Small intestine (tissue), 16 donors: ENCODE measurements around the gene CIB2. TPM values are rescaled to one million over a fixed set of nuclear protein-coding genes. Genes with fewer than 3 reads are reported as not detected.

ENCODE experiments used
- DNase-seq, 2 donors: peaks; one replicate each; pipeline versions ENCODE4 v3.0.0 to v3.0.0-alpha.2; 2013
- FAIRE-seq: peaks from 2 replicates; lab custom pipeline; 2012; peaks lifted over from hg19 to GRCh38; lab: Jason Lieb, UNC
- H3K27ac ChIP-seq, 3 donors: one replicate each; pipeline ENCODE4 v1.5.1; 2013; ENCODE audit warnings: low read length in 2 of 3, mild to moderate bottlenecking in 2 of 3, control low read depth in 1 of 3, inconsistent platforms in 1 of 3, low read depth in 1 of 3, moderate library complexity in 1 of 3
- H3K27me3 ChIP-seq, 3 donors: one replicate each; pipeline ENCODE4 v1.6.1; 2013; ENCODE audit warnings: low read length in 3 of 3, inconsistent platforms in 1 of 3; ENCODE audit not compliant: control insufficient read depth in 3 of 3, insufficient read depth in 3 of 3
- H3K36me3 ChIP-seq, 3 donors: one replicate each; pipeline ENCODE4 v1.6.1; 2013; ENCODE audit warnings: low read length in 3 of 3, inconsistent platforms in 1 of 3, low read depth in 1 of 3, mild to moderate bottlenecking in 1 of 3, moderate library complexity in 1 of 3; ENCODE audit not compliant: control insufficient read depth in 3 of 3, insufficient read depth in 2 of 3
- H3K4me1 ChIP-seq, 3 donors: one replicate each; pipeline ENCODE4 v1.6.1; 2013; ENCODE audit warnings: low read length in 2 of 3, inconsistent platforms in 1 of 3, low read depth in 1 of 3, mild to moderate bottlenecking in 1 of 3, moderate library complexity in 1 of 3; ENCODE audit not compliant: control insufficient read depth in 3 of 3, insufficient read depth in 2 of 3
- H3K4me3 ChIP-seq, 3 donors: one replicate each; pipeline ENCODE4 v1.5.1; 2013; ENCODE audit warnings: low read length in 3 of 3, control low read depth in 1 of 3, inconsistent platforms in 1 of 3, low read depth in 1 of 3, mild to moderate bottlenecking in 1 of 3, moderate library complexity in 1 of 3
- H3K9me3 ChIP-seq, 2 donors: one replicate each; pipeline ENCODE4 v1.6.1; 2013; ENCODE audit warnings: low read depth in 1 of 2, low read length in 1 of 2; ENCODE audit not compliant: control insufficient read depth in 2 of 2, insufficient read depth in 1 of 2
- WGBS, 3 donors: extraction: QIAGEN DNeasy Blood & Tissue Kit; methylation state at CpG; one replicate each; pipeline ENCODE4 v1.1.7; 2013; 5-methylcytosine and 5-hydroxymethylcytosine counted together
- long read RNA-seq, 10 donors: transcript quantifications; one replicate each; lab custom pipeline, GENCODE V29; 2026
- polyA plus RNA-seq, 4 donors: library from polyadenylated mRNA; stranded (reverse) in 3 of 4; unstranded in 1 of 4; fragments of 200-250 nt in 3 of 4; fragments of 120-200 nt in 1 of 4; gene quantifications; one replicate each; pipeline versions ENCODE4 v1.2.1 to v1.2.3, GENCODE V29; 2013
- donor health status: healthy with polysubstance abuse.
- donor health status: control.
- donor health status: control.
- donor health status: Bipolar disorder and iron deficiency.
- donor health status: healthy.

CIB2 gene
- polyA plus RNA-seq = 100 to 1,000 TPM in 1 of 4 donors, 10 to 100 TPM in 3; 12.7 to 143 (median 52.5) TPM
- long read RNA-seq, donor 1 = 0 reads
- long read RNA-seq, donor 2, transcript CIB2-201 (6 exons, 1,598 nt) = major isoform, 18 of 24 reads
- long read RNA-seq, donor 2, partial matches to known transcripts = 0 of 24 reads
- long read RNA-seq, donor 2, other reads (novel, unspliced or antisense) = 5 of 24 reads
- long read RNA-seq, donor 3, transcript CIB2-201 (6 exons, 1,598 nt) = major isoform, 34 of 61 reads
- long read RNA-seq, donor 3, partial matches to known transcripts = 24 of 61 reads
- long read RNA-seq, donor 3, other reads (novel, unspliced or antisense) = 0 of 61 reads
- long read RNA-seq, donor 4 = 0 reads
- long read RNA-seq, donor 5, transcript CIB2-201 (6 exons, 1,598 nt) = major isoform, 9 of 10 reads
- long read RNA-seq, donor 5, partial matches to known transcripts = 0 of 10 reads
- long read RNA-seq, donor 5, other reads (novel, unspliced or antisense) = 0 of 10 reads
- long read RNA-seq, donor 6, transcript CIB2-201 (6 exons, 1,598 nt) = major isoform, 33 of 59 reads
- long read RNA-seq, donor 6, partial matches to known transcripts = 13 of 59 reads
- long read RNA-seq, donor 6, other reads (novel, unspliced or antisense) = 7 of 59 reads
- long read RNA-seq, donor 7, transcript CIB2-201 (6 exons, 1,598 nt) = major isoform, 32 of 46 reads
- long read RNA-seq, donor 7, partial matches to known transcripts = 7 of 46 reads
- long read RNA-seq, donor 7, other reads (novel, unspliced or antisense) = 0 of 46 reads
- long read RNA-seq, donor 8, partial matches to known transcripts = 0 of 1 reads
- long read RNA-seq, donor 8, other reads (novel, unspliced or antisense) = 0 of 1 reads
- long read RNA-seq, donor 9, transcript CIB2-201 (6 exons, 1,598 nt) = major isoform, 9 of 12 reads
- long read RNA-seq, donor 9, partial matches to known transcripts = 0 of 12 reads
- long read RNA-seq, donor 9, other reads (novel, unspliced or antisense) = 0 of 12 reads
- long read RNA-seq, donor 10, transcript CIB2-201 (6 exons, 1,598 nt) = major isoform, 21 of 23 reads
- long read RNA-seq, donor 10, partial matches to known transcripts = 0 of 23 reads
- long read RNA-seq, donor 10, other reads (novel, unspliced or antisense) = 0 of 23 reads

DNA sequence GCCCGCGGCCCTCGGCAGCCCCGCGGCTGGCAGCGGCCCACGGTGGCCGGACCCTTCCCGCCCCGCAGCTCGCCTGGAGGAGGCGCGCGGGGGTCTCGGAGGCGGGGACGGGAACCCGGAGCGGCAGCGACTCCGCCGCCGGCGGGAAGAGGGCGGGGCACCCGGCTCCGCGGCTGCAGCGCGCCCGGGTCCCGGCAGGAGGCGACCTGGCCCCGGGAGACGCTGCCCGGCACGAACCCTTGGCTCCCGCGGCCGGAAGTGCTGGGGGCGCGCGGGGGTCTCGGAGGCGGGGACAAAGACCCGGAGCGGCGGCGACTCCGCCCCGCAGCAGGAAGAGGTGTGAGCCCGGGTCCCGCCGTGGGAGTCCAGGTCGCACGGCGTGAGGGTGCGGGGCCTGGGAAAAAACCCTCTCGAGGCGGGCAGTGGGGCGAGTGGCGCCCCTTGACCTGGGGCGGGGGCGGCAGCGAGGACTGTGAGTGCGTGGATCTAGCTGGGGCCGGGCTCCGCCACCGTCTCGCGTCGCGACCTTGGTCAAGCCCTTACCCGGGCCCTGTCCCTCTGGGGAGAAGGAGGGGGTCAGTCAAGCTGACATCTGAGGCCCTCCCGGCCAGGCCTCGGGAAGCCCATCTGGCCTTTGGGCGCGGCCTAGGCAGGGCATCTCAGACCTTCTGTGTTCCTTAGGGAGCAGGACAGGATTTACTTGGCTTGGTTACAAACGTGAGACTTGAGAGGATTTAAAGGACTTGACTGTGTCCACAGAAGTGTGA is at the start of gene CIB2:
Gene CIB2 (minus strand): TSS at position 151 of the 767 bp plus-strand sequence. CDS start 230 bp downstream, outside the sequence.
- peak within 1 kb of the TSS; percentile 66 to 94 (median 79) for H3K4me3 ChIP-seq
- H3K27me3 ChIP-seq = no peaks in the 10 kb centered on the region
- peaks cover 0 to 14% (median 0%) of the 10 kb centered on the region in 3 donors for H3K36me3 ChIP-seq
- WGBS, 3 donors = 0 to 2% (median 1%) methylated on average over 59 to 79 of the region's 79 CpGs
- no peak for FAIRE-seq
- DNase-seq = peak; percentile 70 to 92
- H3K4me1 ChIP-seq = peaks cover 2 to 55% (median 4%) of the 10 kb centered on the region in 3 donors
- H3K9me3 ChIP-seq = no peaks in the 10 kb centered on the region
- H3K27ac ChIP-seq = peak within 1 kb of the TSS; percentile 80 to 97 (median 85)

DNA sequence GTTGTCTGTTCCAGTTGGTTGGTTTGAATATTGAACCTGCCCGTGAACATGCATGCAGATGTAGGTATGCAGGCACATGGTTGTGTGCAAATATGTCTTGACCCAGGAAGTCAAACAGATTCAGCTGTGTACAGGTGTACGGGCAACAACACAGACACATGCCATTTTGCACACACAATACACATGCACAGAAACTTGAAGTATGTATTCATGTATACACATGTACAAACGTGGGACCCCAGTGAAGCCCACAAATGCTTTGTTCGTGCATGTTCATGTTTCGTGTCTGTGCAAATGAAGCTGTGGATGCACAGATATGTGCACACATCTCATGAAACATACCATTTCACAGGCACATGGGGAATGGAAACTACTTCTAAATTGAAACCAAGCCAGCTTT is 48.7 kb upstream of the CIB2 start:
- Histone ChIP-seq H3K4me1 (no peaks in the 10 kb centered on the region), H3K27ac (no peak overlapping the region), H3K4me3 (no peak overlapping the region), H3K36me3 (no peaks in the 10 kb centered on the region), H3K9me3 (no peaks in the 10 kb centered on the region), H3K27me3 (no peaks in the 10 kb centered on the region)
- DNase-seq = no peak
- 84 to 91% (median 88%) methylated on average over 5 of the region's 5 CpGs for WGBS, 3 donors
- no peak for FAIRE-seq

DNA sequence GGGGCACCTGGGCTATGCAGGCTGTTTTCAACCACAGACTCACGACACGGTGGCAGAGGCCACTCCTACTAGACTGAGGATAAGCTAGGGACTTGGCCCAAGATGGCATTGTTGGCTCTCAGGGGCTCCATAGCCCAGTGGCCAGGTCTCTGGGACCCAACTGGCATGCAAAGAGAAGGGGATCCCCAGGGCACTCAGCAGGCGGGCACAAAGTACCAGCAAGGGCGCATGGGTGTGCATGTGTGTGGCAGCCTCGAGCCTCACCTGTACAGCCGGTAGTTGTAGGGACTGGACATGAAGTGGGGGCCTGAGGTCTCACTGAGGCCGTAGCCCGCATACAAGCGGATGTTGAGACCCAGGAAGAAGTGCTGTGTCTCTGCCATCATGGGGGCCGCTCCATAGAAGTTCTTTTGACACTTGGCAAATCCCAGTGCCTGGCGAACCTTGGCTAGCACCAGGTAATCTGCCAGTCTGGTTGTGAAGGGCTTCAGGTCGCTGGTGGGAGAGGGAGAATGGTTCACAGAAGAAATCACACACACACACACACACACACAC is 48.1 kb upstream of the CIB2 start:
- Histone ChIP-seq H3K36me3 (peaks cover 0 to 2% (median 0%) of the 10 kb centered on the region in 3 donors), H3K27me3 (no peaks in the 10 kb centered on the region), H3K9me3 (no peaks in the 10 kb centered on the region), H3K27ac (no peak overlapping the region), H3K4me3 (no peak overlapping the region), H3K4me1 (no peaks in the 10 kb centered on the region)
- FAIRE-seq (no peak), DNase-seq (no peak)
- WGBS, 3 donors = 82 to 87% (median 86%) methylated on average over 12 of the region's 12 CpGs

DNA sequence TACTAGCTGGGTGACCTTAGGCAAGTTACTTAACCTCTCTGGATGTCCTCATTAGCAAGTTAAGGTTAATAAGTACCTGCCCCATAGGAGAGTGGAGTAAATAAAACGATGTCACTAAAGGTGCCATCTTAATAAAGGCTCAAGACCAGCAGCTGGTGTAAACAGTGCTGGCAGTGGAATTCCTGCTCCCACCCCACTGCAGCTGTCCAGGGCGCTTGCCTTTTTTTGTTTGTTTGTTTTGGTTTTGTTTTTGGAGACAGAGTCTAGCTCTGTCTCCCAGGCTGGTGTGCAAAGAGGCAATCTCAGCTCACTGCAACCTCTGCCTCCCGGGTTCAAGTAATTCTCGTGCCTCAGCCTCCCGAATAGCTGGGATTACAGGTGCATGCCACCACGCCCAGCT is 46.8 kb upstream of the CIB2 start:
- no peak overlapping the region for H3K27ac ChIP-seq
- H3K4me3 ChIP-seq = no peak overlapping the region
- DNase-seq (no peak), FAIRE-seq (no peak)
- H3K36me3 ChIP-seq = peaks cover 0 to 13% (median 0%) of the 10 kb centered on the region in 3 donors
- H3K9me3 ChIP-seq = no peaks in the 10 kb centered on the region
- H3K4me1 ChIP-seq = peaks cover 0 to 5% (median 0%) of the 10 kb centered on the region in 3 donors
- no peaks in the 10 kb centered on the region for H3K27me3 ChIP-seq
- 64 to 78% (median 65%) methylated on average over 6 of the region's 6 CpGs for WGBS, 3 donors

DNA sequence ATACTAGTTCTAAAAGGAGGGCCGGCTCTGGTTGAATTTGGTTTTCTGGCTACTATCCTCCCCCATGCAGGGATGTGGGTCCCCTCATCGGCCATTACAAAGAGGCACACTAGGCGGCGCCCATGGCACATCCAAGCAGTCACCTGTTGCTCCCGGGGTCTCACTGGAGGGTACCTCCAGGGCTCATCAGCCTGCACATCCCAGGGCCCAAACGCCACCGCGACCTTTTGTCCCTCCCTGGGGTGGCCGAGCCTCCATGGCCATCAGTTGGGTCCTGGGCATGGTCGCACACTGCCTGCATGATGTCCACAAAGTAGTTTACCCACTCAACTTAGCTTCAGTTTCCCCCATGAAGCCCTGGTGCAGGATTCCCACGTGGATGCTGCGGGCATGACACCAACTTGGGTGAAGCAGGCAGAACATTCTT is 46.2 kb upstream of the CIB2 start:
- FAIRE-seq = no peak

DNA sequence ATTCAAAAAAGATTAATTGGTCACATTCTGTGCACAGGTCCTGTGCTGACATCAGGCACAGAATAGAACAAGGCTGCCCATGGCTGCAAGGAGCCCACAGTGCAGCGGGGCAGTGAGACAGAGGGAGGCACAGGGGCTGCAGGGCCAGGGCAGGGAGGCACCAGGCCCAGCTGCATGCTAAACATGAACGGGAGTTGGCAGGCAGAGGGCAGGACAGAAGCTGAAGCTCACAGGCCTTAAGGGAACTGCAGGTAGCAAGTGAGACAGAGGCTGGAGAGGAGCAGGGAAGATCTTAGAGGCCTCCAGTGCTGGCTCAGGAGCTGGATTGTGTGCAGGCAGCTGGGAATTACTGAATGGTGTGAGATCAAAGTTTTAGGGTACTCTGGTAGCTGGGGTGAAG is 44.1 kb upstream of the CIB2 start:
- no peak overlapping the region for H3K4me3 ChIP-seq
- H3K4me1 ChIP-seq = peaks cover 0 to 5% (median 0%) of the 10 kb centered on the region in 3 donors
- no peak for FAIRE-seq
- WGBS, 3 donors = 15 to 61% (median 26%) methylated on average over 2 of the region's 2 CpGs
- peaks cover 3 to 37% (median 9%) of the 10 kb centered on the region in 3 donors for H3K36me3 ChIP-seq
- peaks cover 0 to 8% of the 10 kb centered on the region in 2 donors for H3K9me3 ChIP-seq
- no peak for DNase-seq
- H3K27me3 ChIP-seq = no peaks in the 10 kb centered on the region
- no peak overlapping the region for H3K27ac ChIP-seq

More for the DNA sequence above, 46.2 kb upstream of the CIB2 start:
- Histone ChIP-seq H3K27ac (no peak overlapping the region), H3K27me3 (no peaks in the 10 kb centered on the region), H3K4me1 (peaks cover 0 to 5% (median 0%) of the 10 kb centered on the region in 3 donors), H3K36me3 (peaks cover 0 to 18% (median 0%) of the 10 kb centered on the region in 3 donors), H3K4me3 (no peak overlapping the region), H3K9me3 (no peaks in the 10 kb centered on the region)
- DNase-seq = peak; percentile 29 to 52
- 23 to 31% (median 28%) methylated on average over 12 of the region's 12 CpGs for WGBS, 3 donors

DNA sequence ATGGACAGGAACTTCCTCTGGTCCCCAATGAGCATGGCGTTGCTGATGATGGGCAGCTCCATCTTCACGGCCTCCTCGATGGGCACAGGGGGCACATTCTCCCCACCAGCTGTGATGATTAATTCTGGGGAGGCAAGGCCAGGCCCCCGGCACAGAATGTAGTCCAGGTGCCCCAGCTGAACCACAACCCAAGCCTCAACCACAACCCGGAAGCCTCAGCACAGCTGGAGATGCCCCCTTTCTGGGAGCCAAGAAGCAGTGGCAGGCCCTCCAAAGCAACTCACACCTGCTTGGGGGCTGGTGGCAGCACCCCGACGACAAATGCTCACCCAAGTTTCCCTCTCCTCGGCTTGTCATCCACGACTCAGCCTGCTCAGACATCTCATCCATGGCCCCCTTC is 43.2 kb upstream of the CIB2 start:
- no peak for FAIRE-seq

More for the DNA sequence above, 43.2 kb upstream of the CIB2 start:
- DNase-seq = no peak
- H3K4me3 ChIP-seq = no peak overlapping the region
- H3K9me3 ChIP-seq = peaks cover 0 to 8% of the 10 kb centered on the region in 2 donors
- peaks cover 0 to 5% (median 0%) of the 10 kb centered on the region in 3 donors for H3K4me1 ChIP-seq
- H3K27ac ChIP-seq = no peak overlapping the region
- peaks cover 3 to 43% (median 11%) of the 10 kb centered on the region in 3 donors for H3K36me3 ChIP-seq
- no peaks in the 10 kb centered on the region for H3K27me3 ChIP-seq
- 62 to 78% (median 64%) methylated on average over 9 of the region's 9 CpGs for WGBS, 3 donors
